SHP77 (cell line): ENCODE results near the gene CISD3.
A peak's percentile ranks its signal among the peaks of the same experiment; 100 is the strongest.

ENCODE experiments used
- DNase-seq, 2 experiments: peaks; one replicate each; lab custom pipeline; 2025; lab: John Stamatoyannopoulos, UW

Gene CISD3

GRCh38 chr17:38727736-38728135 is 2.4 kb upstream of the CISD3 start:
- DNase-seq = no peak

- DNase-seq = no peak
These were observed 1.8 kb upstream of the CISD3 start for GRCh38 chr17:38728290-38728831.

- DNase-seq = no peak
These were observed 714 bp upstream of the CISD3 start for GRCh38 chr17:38729368-38729885.

- DNase-seq = peak; percentile 71 to 72
These were observed 612 bp downstream of the CISD3 start for GRCh38 chr17:38730526-38731379.

GRCh38 chr17:38731526-38732294 is 1.6 kb downstream of the CISD3 start:
- no peak for DNase-seq

- no peak for DNase-seq
These were observed 2.5 kb downstream of the CISD3 start for GRCh38 chr17:38732376-38733281.

GRCh38 chr17:38733282-38733981 is 3.3 kb downstream of the CISD3 start:
- no peak for DNase-seq

GRCh38 chr17:38733982-38734973 is 4.1 kb downstream of the CISD3 start:
- DNase-seq = no peak

GRCh38 chr17:38735161-38735997 is 5.2 kb downstream of the CISD3 start:
- peak; percentile 29 to 30 for DNase-seq

GRCh38 chr17:38738007-38738662 is 8.0 kb downstream of the CISD3 start:
- DNase-seq = no peak

GRCh38 chr17:38738686-38739085 is 8.5 kb downstream of the CISD3 start:
- DNase-seq = no peak

- DNase-seq = no peak
These were observed 9.2 kb downstream of the CISD3 start for GRCh38 chr17:38739305-38739704.

- no peak for DNase-seq
These were observed 9.9 kb downstream of the CISD3 start for GRCh38 chr17:38740044-38740443.

GRCh38 chr17:38740806-38741205 is 10.7 kb downstream of the CISD3 start:
- DNase-seq = no peak

- DNase-seq = no peak
These were observed 11.3 kb downstream of the CISD3 start for GRCh38 chr17:38741461-38741860.

GRCh38 chr17:38741921-38742410 is 11.8 kb downstream of the CISD3 start:
- no peak for DNase-seq

- peak in 1 of 2 experiments; percentile 39 for DNase-seq
These were observed 12.5 kb downstream of the CISD3 start for GRCh38 chr17:38742411-38743308.
